HL-60/S4 (cell line): ENCODE data around the gene MKNK2.

Source experiments
- in situ Hi-C: fragments of 300-500 bp; cut with MboI; formaldehyde crosslinking; loops from 2 replicates; pipeline ENCODE4 v1.14.3; 2022; ENCODE audit warnings: low sequenced_read_pairs

The MKNK2 gene

DNA sequence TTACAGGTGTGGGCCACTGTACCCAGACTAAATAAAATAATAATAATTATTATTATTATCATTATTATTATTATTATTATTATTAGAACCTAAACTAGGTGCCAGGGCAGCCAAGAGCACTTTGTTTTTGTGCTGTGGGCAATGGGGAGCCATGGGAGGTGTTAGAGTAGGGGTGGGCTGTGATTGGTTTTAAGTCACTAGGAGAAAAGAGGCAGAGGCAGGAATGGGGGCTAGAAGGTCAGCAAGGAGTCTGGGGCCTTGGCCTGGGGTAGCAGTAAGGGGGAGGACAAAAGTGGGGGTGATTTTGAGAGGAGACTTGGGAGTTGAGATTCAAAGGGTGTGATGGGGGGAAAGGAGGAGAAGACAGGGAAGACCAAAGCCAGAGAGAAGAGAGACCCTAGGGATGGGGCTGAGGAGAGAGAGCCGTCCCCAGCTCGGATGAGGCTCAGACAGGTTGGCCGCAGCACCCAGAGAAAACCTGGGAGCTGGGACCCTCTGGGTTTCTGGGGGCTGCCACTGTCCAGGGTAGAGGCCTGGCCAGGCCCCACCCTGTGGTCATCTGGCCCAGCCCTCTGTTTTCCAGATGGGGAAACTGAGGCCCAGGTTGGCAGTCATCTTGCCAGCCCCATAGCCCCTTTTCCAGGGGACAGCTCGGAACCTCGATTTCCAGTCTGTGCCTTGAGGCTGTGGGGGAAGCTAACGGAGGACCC, 17.8 kb downstream of the MKNK2 start:
- in situ Hi-C loops, result no loop called here

GRCh38 chr19:2032296-2032941, 18.6 kb downstream of the MKNK2 start:
- in situ Hi-C loops, result no loop called here

DNA sequence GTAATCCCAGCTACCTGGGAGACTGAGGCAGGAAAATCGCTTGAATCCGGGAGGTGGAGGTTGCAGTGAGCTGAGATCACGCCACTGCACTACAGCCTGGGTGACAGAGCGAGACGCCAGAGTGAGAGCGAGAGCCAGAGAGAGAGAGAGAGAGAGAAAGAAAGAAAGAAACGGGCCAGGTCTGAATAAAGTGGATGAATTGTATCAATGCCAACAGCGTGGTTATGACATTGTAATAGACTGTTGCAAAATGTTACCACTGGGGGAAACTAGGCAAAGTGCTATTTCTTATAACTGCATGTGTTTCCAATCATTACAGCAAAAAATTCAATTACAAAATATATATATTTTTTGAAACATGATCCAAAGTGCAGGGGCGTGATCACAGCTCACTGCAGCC, 23.7 kb downstream of the MKNK2 start:
- in situ Hi-C loops, result no loop called here

DNA sequence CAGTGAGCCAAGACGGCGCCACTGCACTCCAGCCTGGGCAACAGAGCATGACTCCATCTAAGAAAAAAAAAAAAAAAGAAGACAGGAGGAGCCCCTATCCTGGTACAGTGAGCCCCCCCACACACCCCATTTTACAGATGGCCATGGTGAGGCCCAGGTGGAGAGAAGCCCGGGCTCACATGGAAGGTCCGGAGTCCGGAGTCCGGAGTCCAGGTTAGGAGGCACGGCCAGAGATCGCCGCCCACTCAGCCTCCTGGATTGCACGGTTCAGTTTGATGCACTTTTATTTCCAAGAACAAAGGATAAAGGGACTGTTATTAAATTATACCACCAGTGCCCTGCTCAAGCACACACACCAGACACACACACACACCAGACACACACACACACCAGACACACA, 24.3 kb downstream of the MKNK2 start:
- in situ Hi-C loops, result no loop called here

DNA sequence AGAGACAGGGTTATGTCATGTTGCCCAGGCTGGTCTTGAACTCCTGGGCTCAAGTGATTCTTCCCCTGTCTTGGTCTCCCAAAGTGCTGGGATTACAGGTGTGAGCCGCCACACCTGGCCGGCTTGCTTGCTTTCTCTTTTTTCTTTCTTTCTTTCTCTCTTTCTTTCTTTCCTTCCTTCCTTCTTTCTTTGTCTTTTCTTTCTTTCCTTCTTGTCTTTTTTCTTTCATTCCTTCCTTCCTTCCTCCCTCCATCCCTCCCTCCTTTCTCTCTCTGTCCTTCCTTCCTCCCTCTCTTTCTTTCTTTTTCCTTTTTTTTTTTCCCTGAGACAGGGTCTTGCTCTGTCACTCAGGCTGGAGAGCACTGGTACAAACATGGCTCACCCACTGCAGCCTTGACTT, 28.8 kb downstream of the MKNK2 start:
- in situ Hi-C loops, result no loop called here

DNA sequence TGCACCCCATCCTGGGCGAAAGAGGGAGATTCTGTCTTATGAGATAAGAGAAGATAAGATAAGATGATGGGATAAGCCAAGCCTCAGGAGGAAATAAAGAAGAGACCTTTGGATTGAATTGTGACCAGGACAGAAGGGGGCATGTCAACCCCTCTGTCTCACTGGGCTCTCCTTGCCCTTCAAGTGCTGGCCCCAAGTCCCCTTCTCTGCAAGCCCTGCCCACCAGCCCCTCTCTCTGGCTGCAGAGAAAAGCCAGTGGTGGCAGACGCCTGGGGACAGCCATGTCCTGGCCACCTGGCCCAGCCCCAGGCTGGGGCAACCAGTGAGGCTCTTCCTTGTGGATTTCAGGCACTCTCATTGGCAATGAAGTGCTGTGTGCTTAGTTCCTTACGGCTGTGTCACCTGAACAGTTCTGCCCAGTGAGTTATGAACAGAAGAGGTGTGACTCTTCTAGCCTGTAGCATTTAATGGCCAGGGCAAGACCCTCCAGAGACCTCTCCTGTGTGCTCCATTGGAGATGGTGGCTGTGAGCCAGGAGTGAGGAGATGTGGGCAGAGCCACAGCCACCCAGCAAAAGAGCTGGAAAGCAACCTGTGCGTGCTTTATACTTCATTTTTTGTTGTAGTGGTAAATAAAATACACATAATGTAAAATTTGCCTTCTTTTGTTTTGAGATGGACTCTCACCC, 29.4 kb downstream of the MKNK2 start:
- in situ Hi-C loops, result no loop called here

- in situ Hi-C loops, result no loop called here
Observed at GRCh38 chr19:2018752-2019151, 32.3 kb downstream of the MKNK2 start.

DNA sequence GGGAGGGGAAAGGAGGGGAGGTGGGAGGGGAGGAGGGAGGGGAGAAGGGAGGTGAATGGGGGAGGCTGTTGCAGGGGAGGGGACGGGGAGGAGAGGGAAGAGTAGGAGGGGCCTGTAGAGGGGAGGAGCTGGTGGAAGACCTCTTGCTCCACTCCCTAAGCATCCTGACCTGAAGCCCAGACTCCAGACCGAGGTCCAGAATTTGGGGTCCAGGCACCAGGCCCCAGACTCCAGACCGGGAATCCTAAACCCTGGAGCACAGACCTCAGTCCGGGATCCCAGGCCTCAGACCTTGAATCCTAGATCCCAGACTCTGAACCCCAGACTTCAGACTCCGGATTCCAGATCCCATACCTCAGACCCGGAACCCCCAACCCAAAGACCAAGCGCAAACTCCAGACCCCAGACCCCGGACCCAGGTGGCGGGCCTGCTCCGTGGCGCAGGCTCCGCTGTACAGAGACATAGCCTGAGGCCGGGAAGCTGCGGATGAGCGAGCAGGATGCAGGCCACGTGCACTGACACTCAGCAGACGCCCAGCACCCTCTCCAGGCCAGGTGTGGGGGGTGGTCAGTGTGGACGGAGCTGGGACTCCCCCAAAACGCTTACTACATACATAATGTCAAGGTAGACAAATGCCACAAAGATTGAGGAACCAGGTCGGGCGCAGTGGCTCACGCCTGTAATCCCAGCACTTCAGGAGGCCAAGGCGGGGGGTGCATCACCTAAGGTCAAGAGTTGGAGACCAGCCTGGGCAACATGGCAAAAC, 34.8 kb downstream of the MKNK2 start:
- in situ Hi-C loops, result no loop called here

DNA sequence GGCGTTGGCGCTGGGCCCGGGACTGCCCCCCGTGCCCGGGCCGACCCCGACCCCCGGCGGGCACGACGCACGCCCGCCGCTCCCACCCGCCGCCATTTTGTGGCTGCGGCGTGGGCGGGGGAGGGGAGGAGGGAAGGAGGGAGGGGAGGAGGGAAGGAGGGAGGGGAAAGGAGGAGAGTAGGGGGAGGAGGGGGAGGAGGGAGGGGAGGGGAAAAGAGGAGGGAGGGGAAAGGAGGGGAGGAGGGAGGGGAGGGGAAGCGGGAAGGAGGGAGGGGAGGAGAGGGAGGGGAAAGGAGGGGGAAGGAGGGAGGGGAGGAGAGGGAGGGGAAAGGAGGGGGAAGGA, 35.5 kb downstream of the MKNK2 start, which contains the start of gene BTBD2:
Gene BTBD2 (minus strand): TSS at position 107 of the 343 bp plus-strand sequence. CDS start 11 bp downstream, at position 96.
- in situ Hi-C loops, result no loop called here

GRCh38 chr19:2014731-2015607, 36.1 kb downstream of the MKNK2 start:
- in situ Hi-C loops, result no loop called here

GRCh38 chr19:2014131-2014571, 36.9 kb downstream of the MKNK2 start:
- in situ Hi-C loops, result no loop called here

DNA sequence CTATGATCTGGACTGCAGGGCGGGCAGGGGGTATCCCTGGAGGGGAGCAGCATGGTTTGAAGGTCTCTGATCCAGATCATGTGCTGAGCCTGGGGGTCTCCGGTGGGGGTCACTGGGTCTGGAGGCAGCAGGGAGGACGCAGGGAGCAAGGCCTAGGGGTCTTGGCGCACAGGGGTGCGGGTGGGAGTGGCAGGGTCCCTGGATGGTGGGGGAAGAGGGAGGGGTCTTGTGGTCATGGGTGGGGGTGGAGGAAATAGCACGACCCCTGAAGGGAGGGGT, 37.4 kb downstream of the MKNK2 start:
- in situ Hi-C loops, result no loop called here

GRCh38 chr19:2012941-2013682, 37.9 kb downstream of the MKNK2 start:
- in situ Hi-C loops, result no loop called here

DNA sequence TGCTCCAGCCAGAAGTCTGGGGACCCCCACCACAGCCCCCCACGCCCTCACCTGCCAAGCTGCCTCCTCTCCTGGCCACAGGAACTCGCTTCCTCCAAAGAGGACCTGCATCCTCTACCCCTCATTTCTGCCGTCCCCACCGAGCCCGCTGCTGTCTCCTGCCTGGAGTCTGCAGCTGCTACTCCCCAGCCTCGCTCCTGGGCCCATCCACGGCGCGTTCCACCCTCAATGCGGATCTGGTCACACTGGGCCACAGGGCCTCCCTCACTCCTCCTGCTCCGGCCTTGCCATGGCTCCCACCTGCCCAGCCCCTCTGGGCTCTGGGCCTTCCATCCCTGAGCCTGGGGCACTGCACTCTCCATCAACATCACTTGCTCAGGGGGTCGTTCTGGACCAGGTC, 39.9 kb downstream of the MKNK2 start:
- in situ Hi-C loops, result no loop called here

DNA sequence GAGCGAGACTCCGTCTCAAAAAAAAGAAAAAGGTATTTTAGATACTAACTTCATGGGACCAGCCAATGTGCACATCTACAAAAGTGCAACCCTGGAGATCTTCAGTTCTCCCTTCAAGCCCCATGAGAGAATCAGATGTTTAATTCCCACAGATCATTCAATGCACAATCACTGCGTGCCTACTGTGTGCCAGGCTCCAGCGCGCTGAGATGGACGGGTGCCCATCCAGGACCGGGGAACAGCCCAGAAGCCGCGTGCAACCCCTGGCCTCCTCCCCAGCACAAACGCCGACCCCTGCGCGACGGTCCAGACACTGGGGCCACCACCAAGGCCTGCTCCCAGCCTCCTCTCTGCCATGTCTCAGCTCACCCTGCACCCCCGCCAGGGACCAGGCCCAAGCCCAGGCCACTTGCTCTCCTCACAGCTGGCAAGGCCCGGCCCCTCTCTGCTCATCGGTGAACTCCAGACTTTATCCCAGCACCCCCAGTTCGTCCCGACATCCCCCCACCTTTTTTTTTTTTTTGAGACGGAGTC, 40.8 kb downstream of the MKNK2 start:
- in situ Hi-C loops, result no loop called here

DNA sequence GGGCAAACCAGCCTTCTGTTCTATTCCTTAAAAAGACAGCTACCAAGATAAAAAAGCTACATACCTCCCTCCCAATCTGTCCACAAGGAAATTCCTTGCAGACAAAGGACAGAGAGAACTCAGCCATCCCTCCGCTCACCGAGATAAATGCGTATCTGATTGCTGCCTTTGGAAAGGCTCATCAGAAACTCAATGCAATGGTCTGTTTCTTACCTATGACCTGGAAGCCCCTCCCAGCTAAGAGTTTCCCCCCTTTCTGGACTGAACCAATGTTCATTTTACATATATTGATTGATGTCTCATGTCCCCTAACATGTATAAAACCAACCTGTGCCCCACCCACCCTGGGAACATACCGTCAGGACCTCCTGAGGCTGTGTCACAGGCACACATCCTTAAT, 47.2 kb downstream of the MKNK2 start:
- in situ Hi-C loops, result no loop called here

DNA sequence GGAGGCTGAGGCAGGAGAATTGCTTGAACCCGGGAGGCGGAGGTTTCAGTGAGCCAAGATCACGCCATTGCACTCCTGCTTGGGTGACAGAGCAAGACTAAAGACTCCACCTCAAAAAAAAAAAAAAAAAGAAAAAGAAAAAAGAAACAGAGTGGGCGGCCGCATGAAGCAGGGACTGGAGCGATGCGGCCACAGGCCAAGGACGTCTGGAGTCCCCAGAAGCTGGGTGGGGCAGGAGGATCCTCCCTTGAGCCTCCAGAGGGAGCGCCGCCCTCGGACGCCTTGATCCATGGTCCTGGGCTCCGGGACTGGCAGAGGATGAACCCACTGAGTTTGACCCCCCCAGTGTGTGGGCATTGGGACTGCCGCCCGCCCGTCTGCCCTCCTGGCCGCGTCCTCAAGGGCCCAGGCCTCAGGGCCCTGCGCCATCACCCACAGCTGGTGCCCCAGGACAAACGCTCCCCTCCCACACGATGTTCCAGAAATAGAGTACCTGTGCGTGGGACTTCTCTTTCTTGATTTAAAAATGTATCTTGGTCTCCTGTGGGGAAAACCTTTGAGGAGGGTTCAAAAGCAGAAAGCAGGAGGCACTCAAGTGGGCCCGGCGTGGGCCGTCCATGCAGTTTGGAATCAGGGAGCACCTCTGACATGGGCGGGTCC, 51.1 kb downstream of the MKNK2 start:
- in situ Hi-C loops, result no loop called here

GRCh38 chr19:1998712-1999708, 52.0 kb downstream of the MKNK2 start:
- in situ Hi-C loops, result no loop called here
